Measurements from ENCODE around the gene FGD5. TPM values are rescaled to one million over a fixed set of nuclear protein-coding genes. Genes with fewer than 3 reads are reported as not detected.

FGD5 gene
- total and polyA plus RNA-seq, 9 of the 15 experiments (the other 6 are each of a cell fraction or from before 2014, with no cell fraction given): 0.18 TPM; not detected in 8

DNA sequence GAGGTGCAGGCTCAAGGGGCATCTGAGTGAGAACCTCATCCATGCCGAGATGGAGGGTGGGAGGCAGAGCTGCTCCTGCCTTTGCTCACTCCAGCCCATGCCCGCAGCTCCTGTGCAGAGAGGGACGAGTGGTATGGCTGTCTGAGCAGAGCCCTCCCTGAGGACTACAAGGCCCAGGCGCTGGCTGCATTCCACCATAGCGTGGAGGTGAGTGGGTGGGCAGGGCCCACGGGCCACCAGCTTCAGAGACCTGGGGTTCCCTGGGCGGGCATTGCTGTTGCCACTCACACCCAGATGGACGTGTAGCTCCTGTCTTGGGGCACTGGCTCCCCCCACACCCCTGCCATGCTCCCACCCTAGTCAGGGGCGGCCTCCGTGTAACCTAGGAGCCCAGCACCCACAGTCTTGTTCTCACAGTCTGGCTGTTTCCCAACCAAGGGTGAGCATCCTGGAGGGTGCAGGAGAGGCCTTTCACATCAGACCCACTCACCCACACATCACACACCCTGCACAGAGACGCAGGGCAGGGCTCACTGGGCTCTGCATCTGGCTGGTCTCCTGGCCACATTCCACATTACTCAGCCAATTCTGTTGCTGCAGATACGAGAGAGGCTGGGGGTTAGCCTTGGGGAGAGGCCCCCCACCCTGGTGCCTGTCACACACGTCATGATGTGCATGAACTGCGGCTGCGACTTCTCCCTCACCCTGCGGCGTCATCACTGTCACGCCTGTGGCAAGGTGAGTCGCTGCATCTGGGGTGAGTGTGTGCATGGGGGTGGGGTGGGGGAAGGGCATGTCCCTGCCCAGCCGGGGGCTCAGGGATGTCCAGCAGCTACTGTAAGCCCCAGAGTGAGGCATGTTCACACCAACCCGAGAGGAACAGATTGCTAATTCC, 103.3 kb downstream of the FGD5 start:
- 3% methylated on average over 21 of the region's 21 CpGs for WGBS (ENCODE audit: insufficient coverage, low coverage, missing lambda C conversion rate)
- Histone ChIP-seq H3K4me1 (replicated peaks in 1 of 2; ENCODE audit: control insufficient read depth in 2 of 2, insufficient read depth in 2 of 2, low read length in 2 of 2) (peaks cover 0 to 3% of the 10 kb centered on the region in 2 experiments; a peak in 2 of 5 replicates), H2AFZ (ENCODE audit: low read depth, low read length) (no peak overlapping the region), H3K36me3 (ENCODE audit: control insufficient read depth, insufficient read depth, low read length) (no peaks in the 10 kb centered on the region), H3K4me2 (ENCODE audit: insufficient read depth, low read length) (no peak overlapping the region), H3K79me2 (ENCODE audit: control insufficient read depth, insufficient read depth, low read length) (no peaks in the 10 kb centered on the region), H4K20me1 (replicated peaks; ENCODE audit: control insufficient read depth, insufficient read depth, low read length) (peaks cover 9% of the 10 kb centered on the region; the same call in 1 of the 2 replicates), H3K27me3 (ENCODE audit: control insufficient read depth in 2 of 2, insufficient read depth in 2 of 2, low read length in 2 of 2) (peaks cover 44 to 58% of the 10 kb centered on the region in 2 experiments), H3K9me1 (ENCODE audit: control insufficient read depth, insufficient read depth, low read length) (no peaks in the 10 kb centered on the region), H3K9ac (ENCODE audit: insufficient read depth in 1 of 2, low read depth in 2 of 2, low read length in 2 of 2) (no peak overlapping the region), H3K4me3 (no peak overlapping the region), H3K27ac (ENCODE audit: extremely low read depth, low read depth, low read length) (no peak overlapping the region), H3K9me3 (replicated peaks; ENCODE audit: control insufficient read depth, insufficient read depth, low read depth, low read length) (no peaks in the 10 kb centered on the region)
- no TSS peak for BruUV-seq (replicated peaks)
- no peak for FAIRE-seq
- ChIA-PET POLR2A (interaction anchor here (0.8 to 1.6 kb wide), 8 partner anchors 10 to 143 kb away, joined by 3 to 6 read pairs (median 4); partner anchors contain the start of gene MRPS25), CTCF (ENCODE audit: low intra/inter-chr PET ratio) (interaction anchor here (0.7 to 2.7 kb wide), 7 partner anchors 131 to 719 kb away, joined by 3 to 20 read pairs (median 3); no protein-coding TSS in a partner anchor)
- intact Hi-C loops (cut with micrococcal nuclease): loop anchor here (1.0 to 10.0 kb wide), 9 partner anchors 65 to 1025 kb away; partner anchors contain the start of genes C3orf20 and CAPN7
- no peak for ATAC-seq
- in situ Hi-C loops (cut with MboI): loop anchor here (5.0 to 25.0 kb wide), 3 partner anchors 125 to 1260 kb away; no protein-coding TSS in a partner anchor
- DNase-seq (ENCODE audit: extremely low read depth in 1 of 4, low spot score in 3 of 4): no peak
- TF ChIP-seq SMAD2 (IDR thresholded peaks at IDR 0.05; ENCODE audit: low read depth, low read length) (no peak), PPARD (CRISPR knock-in tag; IDR thresholded peaks at IDR 0.05) (no peak), CREM (IDR thresholded peaks at IDR 0.05; ENCODE audit: low read depth) (peak; percentile 33; the same call in 1 of the 2 replicates)
- TF ChIP-seq, protein P1, sequence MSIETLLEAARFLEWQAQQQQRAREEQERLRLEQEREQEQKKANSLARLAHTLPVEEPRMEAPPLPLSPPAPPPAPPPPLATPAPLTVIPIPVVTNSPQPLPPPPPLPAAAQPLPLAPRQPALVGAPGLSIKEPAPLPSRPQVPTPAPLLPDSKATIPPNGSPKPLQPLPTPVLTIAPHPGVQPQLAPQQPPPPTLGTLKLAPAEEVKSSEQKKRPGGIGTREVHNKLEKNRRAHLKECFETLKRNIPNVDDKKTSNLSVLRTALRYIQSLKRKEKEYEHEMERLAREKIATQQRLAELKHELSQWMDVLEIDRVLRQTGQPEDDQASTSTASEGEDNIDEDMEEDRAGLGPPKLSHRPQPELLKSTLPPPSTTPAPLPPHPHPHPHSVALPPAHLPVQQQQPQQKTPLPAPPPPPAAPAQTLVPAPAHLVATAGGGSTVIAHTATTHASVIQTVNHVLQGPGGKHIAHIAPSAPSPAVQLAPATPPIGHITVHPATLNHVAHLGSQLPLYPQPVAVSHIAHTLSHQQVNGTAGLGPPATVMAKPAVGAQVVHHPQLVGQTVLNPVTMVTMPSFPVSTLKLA (conservative IDR thresholded peaks at IDR 0.05): no peak
- TF ChIP-seq, protein P2, sequence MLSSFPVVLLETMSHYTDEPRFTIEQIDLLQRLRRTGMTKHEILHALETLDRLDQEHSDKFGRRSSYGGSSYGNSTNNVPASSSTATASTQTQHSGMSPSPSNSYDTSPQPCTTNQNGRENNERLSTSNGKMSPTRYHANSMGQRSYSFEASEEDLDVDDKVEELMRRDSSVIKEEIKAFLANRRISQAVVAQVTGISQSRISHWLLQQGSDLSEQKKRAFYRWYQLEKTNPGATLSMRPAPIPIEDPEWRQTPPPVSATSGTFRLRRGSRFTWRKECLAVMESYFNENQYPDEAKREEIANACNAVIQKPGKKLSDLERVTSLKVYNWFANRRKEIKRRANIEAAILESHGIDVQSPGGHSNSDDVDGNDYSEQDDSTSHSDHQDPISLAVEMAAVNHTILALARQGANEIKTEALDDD (IDR thresholded peaks at IDR 0.05): no peak

Data from K562 (cell line).